Neutrophil (primary cell): ENCODE measurements around the gene FOXL3.
"Not testable (repeated sequence)": the region's sequence is repeated elsewhere in the genome, so short reads cannot be mapped to it uniquely, and the experiment has no call there.

Experiments
- H3K27ac ChIP-seq: fragments of 200-600 bp; sonication (generic); 2 replicates; pipeline ENCODE4 v1.5.1; 2016; ENCODE audit warnings: mild to moderate bottlenecking, moderate library complexity
- H3K27me3 ChIP-seq: fragments of 200-600 bp; sonication (generic); 2 replicates; pipeline ENCODE4 v1.6.0; 2016; ENCODE audit warnings: mild to moderate bottlenecking
- H3K36me3 ChIP-seq: fragments of 200-600 bp; sonication (generic); 2 replicates; pipeline ENCODE4 v1.5.1; 2017
- H3K4me1 ChIP-seq, 2 experiments: fragments of 200-600 bp in 1 of 2; sonication (generic) in 1 of 2; 1 replicate in 1 of 2; 2 replicates in 1 of 2; pipeline versions ENCODE4 v1.5.1 to v1.6.1; 2013 to 2016; ENCODE audit warnings: low read depth in 1 of 2, low read length in 1 of 2, mild to moderate bottlenecking in 1 of 2, moderate library complexity in 1 of 2; ENCODE audit not compliant: control insufficient read depth in 1 of 2, insufficient read depth in 1 of 2
- H3K4me3 ChIP-seq, 2 experiments: fragments of 200-600 bp in 1 of 2; sonication (generic) in 1 of 2; 1 replicate in 1 of 2; 2 replicates in 1 of 2; pipeline ENCODE4 v1.5.1; 2013 to 2016; ENCODE audit warnings: low read depth in 1 of 2, low read length in 1 of 2, mild to moderate bottlenecking in 1 of 2, moderate library complexity in 1 of 2
- H3K9me3 ChIP-seq: fragments of 200-600 bp; sonication (generic); 2 replicates; pipeline ENCODE4 v1.5.1; 2016
- TF ChIP-seq, protein P1 (sequence below): fragments of 200-600 bp; sonication (generic); IDR thresholded peaks from 2 replicates; pipeline ENCODE4 v1.5.1; 2016; ENCODE audit warnings: antibody characterized with exemption

Gene FOXL3

GRCh38 chr7:332020-332517 lies 42.1 kb downstream of the FOXL3 start:
- Histone ChIP-seq H3K27ac (no peak overlapping the region), H3K4me1 (no peaks in the 10 kb centered on the region), H3K27me3 (peaks cover 21% of the 10 kb centered on the region), H3K36me3 (no peaks in the 10 kb centered on the region), H3K9me3 (no peaks in the 10 kb centered on the region), H3K4me3 (no peak overlapping the region)
- TF ChIP-seq, protein P1, sequence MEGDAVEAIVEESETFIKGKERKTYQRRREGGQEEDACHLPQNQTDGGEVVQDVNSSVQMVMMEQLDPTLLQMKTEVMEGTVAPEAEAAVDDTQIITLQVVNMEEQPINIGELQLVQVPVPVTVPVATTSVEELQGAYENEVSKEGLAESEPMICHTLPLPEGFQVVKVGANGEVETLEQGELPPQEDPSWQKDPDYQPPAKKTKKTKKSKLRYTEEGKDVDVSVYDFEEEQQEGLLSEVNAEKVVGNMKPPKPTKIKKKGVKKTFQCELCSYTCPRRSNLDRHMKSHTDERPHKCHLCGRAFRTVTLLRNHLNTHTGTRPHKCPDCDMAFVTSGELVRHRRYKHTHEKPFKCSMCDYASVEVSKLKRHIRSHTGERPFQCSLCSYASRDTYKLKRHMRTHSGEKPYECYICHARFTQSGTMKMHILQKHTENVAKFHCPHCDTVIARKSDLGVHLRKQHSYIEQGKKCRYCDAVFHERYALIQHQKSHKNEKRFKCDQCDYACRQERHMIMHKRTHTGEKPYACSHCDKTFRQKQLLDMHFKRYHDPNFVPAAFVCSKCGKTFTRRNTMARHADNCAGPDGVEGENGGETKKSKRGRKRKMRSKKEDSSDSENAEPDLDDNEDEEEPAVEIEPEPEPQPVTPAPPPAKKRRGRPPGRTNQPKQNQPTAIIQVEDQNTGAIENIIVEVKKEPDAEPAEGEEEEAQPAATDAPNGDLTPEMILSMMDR, result no peak

GRCh38 chr7:332646-333392 lies 42.8 kb downstream of the FOXL3 start:
- Histone ChIP-seq H3K27ac (no peak overlapping the region), H3K27me3 (peaks cover 21% of the 10 kb centered on the region), H3K4me1 (no peaks in the 10 kb centered on the region), H3K4me3 (no peak overlapping the region), H3K36me3 (no peaks in the 10 kb centered on the region), H3K9me3 (no peaks in the 10 kb centered on the region)
- TF ChIP-seq, protein P1, result no peak

DNA sequence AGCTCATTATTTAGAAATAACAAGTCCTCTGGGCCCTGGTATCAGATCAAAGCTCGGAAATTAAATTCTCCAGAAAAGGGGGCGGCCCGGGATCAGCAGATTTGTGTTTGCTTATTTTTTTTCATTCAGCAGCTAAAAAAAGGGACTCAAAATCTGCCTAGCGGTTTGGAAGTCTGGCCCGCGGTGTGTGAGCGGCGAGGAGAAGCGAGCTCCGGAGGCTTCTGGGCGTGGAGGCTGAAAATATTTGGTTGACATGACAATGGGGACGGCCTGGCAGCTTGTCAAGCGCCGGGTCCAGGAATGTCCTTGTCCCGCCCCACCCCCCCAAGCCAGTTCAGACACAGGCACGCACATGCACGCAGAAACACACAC lies 43.4 kb downstream of the FOXL3 start:
- TF ChIP-seq, protein P1, result no peak
- Histone ChIP-seq H3K9me3 (no peaks in the 10 kb centered on the region), H3K4me3 (no peak overlapping the region), H3K27me3 (peaks cover 21% of the 10 kb centered on the region), H3K4me1 (no peaks in the 10 kb centered on the region), H3K27ac (no peak overlapping the region), H3K36me3 (no peaks in the 10 kb centered on the region)

DNA sequence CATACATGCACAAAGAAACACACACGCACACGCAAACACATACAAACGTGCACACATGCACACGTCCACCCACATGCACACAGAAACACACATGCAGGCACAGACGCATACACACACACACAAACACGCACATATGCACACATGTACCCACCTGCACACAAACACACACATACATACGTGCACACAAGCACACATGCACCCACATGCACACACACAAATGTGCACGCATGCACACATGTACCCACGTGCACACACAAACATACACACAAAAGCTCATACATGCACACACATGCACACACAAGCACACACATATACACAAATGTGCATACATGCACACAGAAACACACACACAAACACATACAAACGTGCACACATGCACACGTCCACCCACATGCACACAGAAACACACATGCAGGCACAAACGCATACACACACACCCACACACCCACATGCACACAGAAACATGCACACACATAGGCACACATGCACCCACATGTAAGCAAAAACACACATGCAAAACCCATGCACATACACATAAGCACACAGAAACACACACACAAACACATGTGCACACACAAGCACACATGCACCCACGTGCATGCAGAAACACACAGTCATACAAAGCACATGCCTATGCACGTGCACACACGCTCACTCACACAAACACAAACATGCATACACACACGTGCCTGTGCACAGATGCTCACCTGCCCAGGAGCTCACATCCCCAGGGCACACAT lies 44.8 kb downstream of the FOXL3 start:
- Histone ChIP-seq H3K4me1 (no peaks in the 10 kb centered on the region), H3K9me3 (no peaks in the 10 kb centered on the region), H3K27ac (no peak overlapping the region), H3K4me3 (no peak overlapping the region), H3K27me3 (peaks cover 21% of the 10 kb centered on the region), H3K36me3 (no peaks in the 10 kb centered on the region)
- TF ChIP-seq, protein P1, result no peak

GRCh38 chr7:335358-336148 lies 45.6 kb downstream of the FOXL3 start:
- TF ChIP-seq, protein P1, result no peak
- Histone ChIP-seq H3K27ac (no peak overlapping the region), H3K36me3 (no peaks in the 10 kb centered on the region), H3K9me3 (no peaks in the 10 kb centered on the region), H3K27me3 (peaks cover 21% of the 10 kb centered on the region), H3K4me1 (no peaks in the 10 kb centered on the region), H3K4me3 (no peak overlapping the region)

DNA sequence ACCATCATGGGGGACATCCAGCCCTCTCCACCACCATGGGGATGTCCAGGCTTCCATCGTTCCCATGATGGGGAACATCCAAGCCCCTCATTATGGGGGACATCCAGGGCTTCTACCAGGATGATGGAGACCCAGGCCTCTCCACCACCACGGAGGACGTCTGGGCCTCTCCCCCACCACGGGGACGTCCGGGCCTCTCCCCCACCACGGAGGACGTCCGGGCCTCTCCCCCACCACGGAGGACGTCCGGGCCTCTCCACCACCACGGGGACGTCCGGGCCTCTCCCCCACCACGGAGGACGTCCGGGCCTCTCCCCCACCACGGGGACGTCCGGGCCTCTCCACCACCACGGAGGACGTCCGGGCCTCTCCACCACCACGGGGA lies 46.2 kb downstream of the FOXL3 start:
- H3K27me3 ChIP-seq, result peaks cover 21% of the 10 kb centered on the region
- H3K4me1 ChIP-seq, H3K4me3 ChIP-seq, H3K9me3 ChIP-seq, H3K27ac ChIP-seq, H3K36me3 ChIP-seq: not testable (repeated sequence)
